MCF 10A (cell line): ENCODE measurements around the gene DHX36. TPM values are rescaled to one million over a fixed set of nuclear protein-coding genes. Genes with fewer than 3 reads are reported as not detected.

Experiments used
- BruUV-seq: library from RNA; stranded (reverse); fragments of 400-500 nt; replicated peaks from 2 replicates; lab custom pipeline; 2021; lab: Mats Ljungman, UMichigan
- CTCF ChIA-PET: fragments of 300-600 bp; sonication (Branson Sonifier 250); formaldehyde crosslinking; extraction: SDS; loops from one replicate; lab custom pipeline; 2021; ENCODE audit warnings: antibody characterized with exemption, inconsistent platforms; lab: Yijun Ruan, JAX
- POLR2A ChIA-PET: fragments of 300-600, 350-650 bp; sonication (Branson Sonifier 250); formaldehyde crosslinking; extraction: SDS; loops from one replicate; lab custom pipeline; 2020; ENCODE audit warnings: antibody characterized with exemption, inconsistent platforms; lab: Yijun Ruan, JAX
- DNase-seq: peaks from one replicate; pipeline ENCODE4 v3.0.0-alpha.2; 2018; ENCODE audit not compliant: unreplicated experiment
- H3K27ac Mint-ChIP-seq: one replicate; pipeline ENCODE4 v1.8.0; 2022; ENCODE audit warnings: mild to moderate bottlenecking, low read depth, mixed read lengths; ENCODE audit not compliant: unreplicated experiment
- H3K27me3 Mint-ChIP-seq: one replicate; pipeline ENCODE4 v1.8.0; 2022; ENCODE audit warnings: mixed read lengths; ENCODE audit not compliant: insufficient read depth, unreplicated experiment
- H3K36me3 Mint-ChIP-seq: one replicate; pipeline ENCODE4 v1.8.0; 2022; ENCODE audit warnings: mild to moderate bottlenecking, moderate library complexity, mixed read lengths; ENCODE audit not compliant: insufficient read depth, unreplicated experiment
- H3K4me1 Mint-ChIP-seq: one replicate; pipeline ENCODE4 v1.8.0; 2022; ENCODE audit warnings: mixed read lengths; ENCODE audit not compliant: insufficient read depth, unreplicated experiment
- H3K4me3 Mint-ChIP-seq: one replicate; pipeline ENCODE4 v1.8.0; 2022; ENCODE audit warnings: mild to moderate bottlenecking, moderate library complexity, mixed read lengths; ENCODE audit not compliant: unreplicated experiment
- H3K9me3 Mint-ChIP-seq: one replicate; pipeline ENCODE4 v1.8.0; 2022; ENCODE audit warnings: mixed read lengths; ENCODE audit not compliant: unreplicated experiment
- intact Hi-C: fragments of 100-400 bp; cut with micrococcal nuclease; formaldehyde crosslinking; loops from 2 replicates; pipeline ENCODE4 v1.14.1; 2022
- total RNA-seq: library from RNA; stranded (reverse); gene quantifications from 2 replicates; pipeline ENCODE4 v1.2.3, GENCODE V29; 2022
- TF ChIP-seq, protein P1 (sequence below): fragments of 200-600 bp; IDR thresholded peaks from one replicate; pipeline ENCODE4 v1.8.0; 2022; ENCODE audit warnings: antibody characterized with exemption, mild to moderate bottlenecking; ENCODE audit not compliant: unreplicated experiment

Gene DHX36
- total RNA-seq, 1 experiment from 2014 or later = 108 TPM

DNA sequence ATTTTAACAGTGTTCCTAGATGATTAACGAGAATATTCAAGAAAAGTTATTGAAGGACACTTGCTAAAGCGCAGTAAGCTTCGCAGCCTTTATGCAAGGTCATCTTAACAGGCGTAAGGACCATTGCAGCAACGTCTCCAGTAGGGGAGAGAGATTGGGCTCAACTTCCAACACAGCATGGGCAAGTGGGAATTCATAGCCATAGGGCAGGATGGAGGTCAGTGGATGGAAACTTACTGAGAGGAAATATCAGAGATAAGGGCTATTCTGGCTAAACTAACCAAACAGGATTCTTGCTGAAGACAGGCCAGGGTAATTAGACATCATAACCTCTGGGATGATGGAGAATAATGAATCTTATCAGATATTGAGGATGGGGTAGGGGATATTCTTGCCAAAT is 82.8 kb downstream of the DHX36 start:
- ChIA-PET POLR2A (no interaction called here), CTCF (interaction anchor here (4.0 kb wide), 1 partner anchor 12 kb away, joined by 26 read pairs; no protein-coding TSS in a partner anchor)
- no TSS peak for BruUV-seq
- intact Hi-C loops = no loop called here
- Mint-ChIP-seq H3K36me3 (no peaks in the 10 kb centered on the region), H3K4me1 (peaks cover 10% of the 10 kb centered on the region), H3K27ac (no peak overlapping the region), H3K4me3 (no peak overlapping the region), H3K27me3 (no peaks in the 10 kb centered on the region), H3K9me3 (no peaks in the 10 kb centered on the region)
- TF ChIP-seq, protein P1, sequence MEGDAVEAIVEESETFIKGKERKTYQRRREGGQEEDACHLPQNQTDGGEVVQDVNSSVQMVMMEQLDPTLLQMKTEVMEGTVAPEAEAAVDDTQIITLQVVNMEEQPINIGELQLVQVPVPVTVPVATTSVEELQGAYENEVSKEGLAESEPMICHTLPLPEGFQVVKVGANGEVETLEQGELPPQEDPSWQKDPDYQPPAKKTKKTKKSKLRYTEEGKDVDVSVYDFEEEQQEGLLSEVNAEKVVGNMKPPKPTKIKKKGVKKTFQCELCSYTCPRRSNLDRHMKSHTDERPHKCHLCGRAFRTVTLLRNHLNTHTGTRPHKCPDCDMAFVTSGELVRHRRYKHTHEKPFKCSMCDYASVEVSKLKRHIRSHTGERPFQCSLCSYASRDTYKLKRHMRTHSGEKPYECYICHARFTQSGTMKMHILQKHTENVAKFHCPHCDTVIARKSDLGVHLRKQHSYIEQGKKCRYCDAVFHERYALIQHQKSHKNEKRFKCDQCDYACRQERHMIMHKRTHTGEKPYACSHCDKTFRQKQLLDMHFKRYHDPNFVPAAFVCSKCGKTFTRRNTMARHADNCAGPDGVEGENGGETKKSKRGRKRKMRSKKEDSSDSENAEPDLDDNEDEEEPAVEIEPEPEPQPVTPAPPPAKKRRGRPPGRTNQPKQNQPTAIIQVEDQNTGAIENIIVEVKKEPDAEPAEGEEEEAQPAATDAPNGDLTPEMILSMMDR = no peak
- DNase-seq = no peak

DNA sequence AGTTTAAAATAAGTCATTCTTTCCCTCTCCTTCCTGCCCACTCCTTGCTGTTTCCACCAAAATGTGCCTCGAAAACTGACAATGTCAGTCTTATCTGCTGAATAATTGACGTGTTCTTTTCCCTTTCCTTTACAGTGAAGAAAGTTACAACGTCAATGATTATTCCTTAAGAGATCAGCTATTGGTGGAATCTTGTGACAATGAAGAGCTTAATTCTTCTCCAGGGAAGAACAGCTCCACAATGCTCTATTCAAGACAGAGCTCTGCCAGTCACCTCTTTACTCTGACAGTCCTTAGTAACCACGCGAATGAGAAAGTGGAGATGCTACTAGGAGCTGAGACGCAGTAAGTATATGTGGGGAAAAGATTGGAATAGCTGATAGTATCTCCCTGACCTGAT is 84.1 kb downstream of the DHX36 start:
- TF ChIP-seq, protein P1 = no peak
- H3K27me3 Mint-ChIP-seq = no peaks in the 10 kb centered on the region

DNA sequence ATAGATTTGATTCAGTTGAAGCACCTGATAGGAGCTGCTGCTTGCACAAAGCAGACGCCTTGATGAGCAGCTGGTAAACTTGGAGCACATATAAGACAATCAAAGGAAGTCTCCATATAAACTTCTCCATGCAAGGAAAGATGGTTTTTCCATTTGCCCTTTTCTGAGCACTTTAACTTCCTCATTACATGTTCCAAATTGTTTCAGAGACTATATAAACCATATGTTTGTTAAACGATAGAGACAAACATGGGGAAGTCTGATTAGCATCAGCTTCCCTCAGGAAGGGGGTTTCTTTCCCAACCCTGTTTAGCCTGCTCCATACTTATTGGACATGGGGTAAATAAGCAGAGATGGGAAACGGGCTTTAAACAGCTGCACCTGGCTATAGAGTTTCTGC is 88.0 kb downstream of the DHX36 start:
- intact Hi-C loops = no loop called here
- POLR2A ChIA-PET = no interaction called here
- no peak for DNase-seq
- no peak overlapping the region for H3K27ac Mint-ChIP-seq
- CTCF ChIA-PET = interaction anchor here (2.1 kb wide), 1 partner anchor 141 kb away, joined by 5 read pairs; no protein-coding TSS in a partner anchor
- H3K4me3 Mint-ChIP-seq = no peak overlapping the region
- no peaks in the 10 kb centered on the region for H3K4me1 Mint-ChIP-seq
- TF ChIP-seq, protein P1 = no peak
- H3K36me3 Mint-ChIP-seq = no peaks in the 10 kb centered on the region
- no peaks in the 10 kb centered on the region for H3K27me3 Mint-ChIP-seq
- no peaks in the 10 kb centered on the region for H3K9me3 Mint-ChIP-seq
- BruUV-seq = no TSS peak

More for the DNA sequence above, 84.1 kb downstream of the DHX36 start:
- DNase-seq = no peak
- ChIA-PET POLR2A (no interaction called here), CTCF (interaction anchor here (4.0 kb wide), 1 partner anchor 13 kb away, joined by 26 read pairs; no protein-coding TSS in a partner anchor)
- Mint-ChIP-seq H3K4me3 (no peak overlapping the region), H3K27ac (no peak overlapping the region), H3K4me1 (peaks cover 5% of the 10 kb centered on the region), H3K9me3 (no peaks in the 10 kb centered on the region), H3K36me3 (no peaks in the 10 kb centered on the region)
- BruUV-seq = no TSS peak
- intact Hi-C loops = no loop called here

DNA sequence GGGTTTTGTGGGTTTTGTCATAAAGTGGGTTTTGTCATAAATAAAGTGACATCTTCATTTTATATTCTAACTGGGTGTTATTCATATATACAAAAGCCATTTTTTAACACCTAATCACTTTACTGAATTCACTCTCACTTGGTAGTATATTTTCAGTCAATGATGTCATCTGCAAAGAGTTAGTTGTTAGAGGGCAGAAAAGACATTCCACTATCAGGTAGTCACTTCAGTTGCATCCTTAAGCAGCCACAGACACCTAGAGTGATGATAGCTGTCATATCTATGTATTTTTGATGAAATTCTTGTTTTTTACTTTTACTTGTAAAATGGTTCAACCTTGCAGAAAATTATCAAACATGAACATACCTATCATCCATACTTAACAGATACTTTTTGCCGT is 89.0 kb downstream of the DHX36 start:
- no TSS peak for BruUV-seq
- H3K9me3 Mint-ChIP-seq = no peaks in the 10 kb centered on the region
- no peaks in the 10 kb centered on the region for H3K27me3 Mint-ChIP-seq
- H3K27ac Mint-ChIP-seq = no peak overlapping the region
- TF ChIP-seq, protein P1 = no peak
- H3K4me1 Mint-ChIP-seq = no peaks in the 10 kb centered on the region
- intact Hi-C loops = no loop called here
- H3K4me3 Mint-ChIP-seq = no peak overlapping the region
- POLR2A ChIA-PET = no interaction called here
- CTCF ChIA-PET = interaction anchor here (0.9 to 2.1 kb wide), 2 partner anchors 127 to 140 kb away, joined by 3 to 5 read pairs; no protein-coding TSS in a partner anchor
- no peak for DNase-seq
- H3K36me3 Mint-ChIP-seq = no peaks in the 10 kb centered on the region
